Left ventricle myocardium superior (tissue), 1 donor: Measurements from ENCODE around the gene NR1H3. TPM values are rescaled to one million over a fixed set of nuclear protein-coding genes. Genes with fewer than 3 reads are reported as not detected.
"Not testable (repeated sequence)": the region's sequence is repeated elsewhere in the genome, so short reads cannot be mapped to it uniquely, and the experiment has no call there.

Experiments
- ATAC-seq: fragments of 200-7000 bp; cut with Tn5 transposase; one replicate; pipeline ENCODE4 v1.9.1; 2020; ENCODE audit warnings: mild to moderate bottlenecking, moderate library complexity
- DNase-seq: peaks from one replicate; pipeline ENCODE4 v3.0.0-alpha.2; 2020
- intact Hi-C: fragments of 100-400 bp; cut with micrococcal nuclease; formaldehyde crosslinking; loops from one replicate; pipeline ENCODE4 v1.11.0; 2022
- long read RNA-seq: library from polyadenylated mRNA; unstranded; transcript quantifications from one replicate; pipeline ENCODE4 v2.0.0, GENCODE V29; 2021
- total RNA-seq: library from RNA; stranded (reverse); fragmentation: NEBNext Ultra II Directional; extraction: Animal tissue kit (Norgen Biotek cat#: 25700); gene quantifications from one replicate; pipeline ENCODE4 v1.2.1, GENCODE V29; 2021
- donor health status: DM: no; HTN: yes; CAD: no; lungs with severe emphysema.

NR1H3 gene
- total RNA-seq: 15.6 TPM
- long read RNA-seq, partial matches to known transcripts: 5 of 25 reads
- long read RNA-seq, other reads (novel, unspliced or antisense): 16 of 25 reads

GRCh38 chr11:47257517-47258316 lies at the start of gene NR1H3:
Gene NR1H3 (plus strand): TSS chr11:47257996. CDS start chr11:47259217, 1,221 bp downstream.
- intact Hi-C loops: no loop called here
- peak; percentile 88 for DNase-seq
- ATAC-seq: peak; percentile 71

GRCh38 chr11:47208008-47208552 lies 49.7 kb upstream of the NR1H3 start:
- DNase-seq, ATAC-seq, intact Hi-C loops: not testable (repeated sequence)

GRCh38 chr11:47208628-47209027 lies 49.2 kb upstream of the NR1H3 start:
- ATAC-seq (no peak), DNase-seq (no peak)
- intact Hi-C loops: no loop called here

GRCh38 chr11:47212938-47213337 lies 44.9 kb upstream of the NR1H3 start:
- ATAC-seq (no peak), DNase-seq (no peak)
- intact Hi-C loops: no loop called here

- intact Hi-C loops: no loop called here
- ATAC-seq (peak; percentile 93), DNase-seq (peak; percentile 95)
Observed at GRCh38 chr11:47213950-47214565, 43.7 kb upstream of the NR1H3 start.

- DNase-seq (no peak), ATAC-seq (no peak)
- intact Hi-C loops: no loop called here
Observed at GRCh38 chr11:47215366-47215910, 42.4 kb upstream of the NR1H3 start.

GRCh38 chr11:47216121-47216798 lies 41.5 kb upstream of the NR1H3 start:
- intact Hi-C loops: no loop called here
- ATAC-seq: peak; percentile 6
- DNase-seq: peak; percentile 46

- no peak for DNase-seq
- ATAC-seq: peak; percentile 34
- intact Hi-C loops: no loop called here
Observed at GRCh38 chr11:47220401-47220821, 37.4 kb upstream of the NR1H3 start.

GRCh38 chr11:47222696-47223095 lies 35.1 kb upstream of the NR1H3 start:
- intact Hi-C loops: no loop called here
- DNase-seq (no peak), ATAC-seq (no peak)

- ATAC-seq (no peak), DNase-seq (no peak)
- intact Hi-C loops: no loop called here
Observed at GRCh38 chr11:47225552-47226400, 32.0 kb upstream of the NR1H3 start.

GRCh38 chr11:47229161-47229560 lies 28.6 kb upstream of the NR1H3 start:
- intact Hi-C loops: no loop called here
- DNase-seq (no peak), ATAC-seq (no peak)

- intact Hi-C loops: no loop called here
- ATAC-seq (no peak), DNase-seq (no peak)
Observed at GRCh38 chr11:47233051-47233450, 24.7 kb upstream of the NR1H3 start.

GRCh38 chr11:47233989-47234668 lies 23.7 kb upstream of the NR1H3 start:
- intact Hi-C loops: no loop called here
- ATAC-seq: peak; percentile 80
- no peak for DNase-seq

- ATAC-seq (peak; percentile 43), DNase-seq (no peak)
- intact Hi-C loops: no loop called here
Observed at GRCh38 chr11:47234669-47235100, 23.1 kb upstream of the NR1H3 start.

- DNase-seq: no peak
- intact Hi-C loops: no loop called here
- no peak for ATAC-seq
Observed at GRCh38 chr11:47235163-47235562, 22.6 kb upstream of the NR1H3 start.

- intact Hi-C loops: no loop called here
Observed at GRCh38 chr11:47236482-47236881, 21.3 kb upstream of the NR1H3 start.

GRCh38 chr11:47239852-47240251 lies 17.9 kb upstream of the NR1H3 start:
- no peak for DNase-seq
- no peak for ATAC-seq
- intact Hi-C loops: no loop called here

More at GRCh38 chr11:47236482-47236881, 21.3 kb upstream of the NR1H3 start:
- no peak for DNase-seq
- no peak for ATAC-seq

- ATAC-seq: no peak
- intact Hi-C loops: no loop called here
- DNase-seq: no peak
Observed at GRCh38 chr11:47241841-47242301, 15.9 kb upstream of the NR1H3 start.
